Endothelial cell of umbilical vein (primary cell): ENCODE measurements around the gene ADAM23. TPM values are rescaled to one million over a fixed set of nuclear protein-coding genes. Genes with fewer than 3 reads are reported as not detected.

Experiments
- BruUV-seq: library from RNA; stranded (reverse); fragments of 400-500 nt; replicated peaks from 2 replicates; lab custom pipeline; 2021; lab: Mats Ljungman, UMichigan
- CTCF ChIA-PET: fragments of 300-600, 350-600 bp; sonication (Branson Sonifier 250); formaldehyde crosslinking; loops from one replicate; lab custom pipeline; 2021; ENCODE audit warnings: antibody characterized with exemption, inconsistent platforms; lab: Charles Lee
- POLR2A ChIA-PET: fragments of 300-600, 350-600 bp; sonication (Branson Sonifier 250); formaldehyde crosslinking; loops from one replicate; lab custom pipeline; 2021; ENCODE audit warnings: antibody characterized with exemption, inconsistent platforms; lab: Charles Lee
- DNase-seq: peaks from one replicate; pipeline ENCODE4 v3.0.0-alpha.2; 2011; ENCODE audit warnings: low read depth, low spot score
- FAIRE-seq: peaks from 2 replicates; lab custom pipeline; 2011; peaks lifted over from hg19 to GRCh38; lab: Jason Lieb, UNC
- H2AFZ ChIP-seq: 2 replicates; pipeline ENCODE4 v1.6.0; 2012; ENCODE audit warnings: low read depth, low read length, control low read depth, inconsistent platforms
- H3K27ac ChIP-seq: 2 replicates; pipeline ENCODE4 v1.5.1; 2011; ENCODE audit warnings: low read depth, mild to moderate bottlenecking, control low read depth, low read length, moderate library complexity; ENCODE audit not compliant: insufficient read depth
- H3K27me3 ChIP-seq, 2 experiments: 2 replicates each; pipeline versions ENCODE4 v1.6.0 to v1.6.1; 2011; ENCODE audit warnings: low read length in 2 of 2, mixed read lengths in 1 of 2; ENCODE audit not compliant: control insufficient read depth in 2 of 2, insufficient read depth in 2 of 2
- H3K36me3 ChIP-seq, 2 experiments: 2 replicates in 1 of 2; 3 replicates in 1 of 2; pipeline ENCODE4 v1.5.1; 2011; ENCODE audit warnings: low read length in 2 of 2, mild to moderate bottlenecking in 1 of 2, moderate library complexity in 1 of 2; ENCODE audit not compliant: control insufficient read depth in 2 of 2, insufficient read depth in 2 of 2; ENCODE audit errors: extremely low read depth in 1 of 2
- H3K4me1 ChIP-seq: 3 replicates; pipeline ENCODE4 v1.5.1; 2011; ENCODE audit warnings: mild to moderate bottlenecking, low read length; ENCODE audit not compliant: control insufficient read depth, insufficient read depth; ENCODE audit errors: extremely low read depth
- H3K4me2 ChIP-seq: 2 replicates; pipeline ENCODE4 v1.6.1; 2011; ENCODE audit warnings: low read length, control low read depth, mixed read lengths; ENCODE audit not compliant: insufficient read depth
- H3K4me3 ChIP-seq, 3 experiments: fragments of 200-600 bp in 1 of 3; sonication (generic), shearing (Covaris generic) in 1 of 3; replicated peaks in 1 of 3; 2 replicates each; pipeline ENCODE4 v1.5.1; 2011 to 2016; ENCODE audit warnings: control low read depth in 3 of 3, low read length in 3 of 3, mild to moderate bottlenecking in 2 of 3, inconsistent platforms in 1 of 3, low read depth in 1 of 3, moderate library complexity in 1 of 3; ENCODE audit not compliant: insufficient read depth in 1 of 3
- H3K79me2 ChIP-seq: 2 replicates; pipeline ENCODE4 v1.6.0; 2012; ENCODE audit warnings: low read length, inconsistent platforms; ENCODE audit not compliant: control insufficient read depth, insufficient read depth
- H3K9ac ChIP-seq: replicated peaks from 2 replicates; pipeline ENCODE3; 2011; ENCODE audit warnings: low read length, control low read depth; ENCODE audit not compliant: insufficient read depth; ENCODE audit errors: extremely low read depth
- H3K9me1 ChIP-seq: replicated peaks from 3 replicates; pipeline ENCODE4 v1.6.0; 2011; ENCODE audit warnings: mild to moderate bottlenecking, low read length; ENCODE audit not compliant: control insufficient read depth, insufficient read depth; ENCODE audit errors: extremely low read depth
- H3K9me3 ChIP-seq: replicated peaks from 2 replicates; pipeline ENCODE4 v1.5.1; 2012; ENCODE audit warnings: low read length, inconsistent platforms; ENCODE audit not compliant: control insufficient read depth, insufficient read depth
- H4K20me1 ChIP-seq: replicated peaks from 2 replicates; pipeline ENCODE3; 2011; ENCODE audit warnings: mild to moderate bottlenecking, low read length; ENCODE audit not compliant: control insufficient read depth, insufficient read depth; ENCODE audit errors: extremely low read depth
- CTCF ChIP-seq, 2 donors: IDR thresholded peaks; 1 replicate in 1 of 2; 2 replicates in 1 of 2; pipeline ENCODE4 v1.5.1; 2011; ENCODE audit warnings: low read length in 2 of 2, mild to moderate bottlenecking in 2 of 2, moderate library complexity in 2 of 2, control low read depth in 1 of 2, inconsistent platforms in 1 of 2, low read depth in 1 of 2; ENCODE audit not compliant: insufficient read depth in 1 of 2; ENCODE audit errors: extremely low read depth in 1 of 2
- EZH2 ChIP-seq: IDR thresholded peaks from 2 replicates; pipeline ENCODE4 v1.6.1; 2012; ENCODE audit warnings: borderline replicate concordance, low read depth, mild to moderate bottlenecking, moderate library complexity, low read length, inconsistent platforms; ENCODE audit not compliant: severe bottlenecking
- FOS ChIP-seq: IDR thresholded peaks from 2 replicates; pipeline ENCODE4 v1.6.1; 2011; ENCODE audit warnings: mild to moderate bottlenecking, low read length, moderate library complexity, borderline replicate concordance; ENCODE audit not compliant: insufficient read depth
- GATA2 ChIP-seq: IDR thresholded peaks from 2 replicates; pipeline ENCODE4 v1.7.0; 2011; ENCODE audit warnings: low read depth, mild to moderate bottlenecking, moderate library complexity, mixed read lengths, low read length; ENCODE audit not compliant: insufficient read length, insufficient read depth
- JUN ChIP-seq: IDR thresholded peaks from 2 replicates; pipeline ENCODE4 v1.6.1; 2011; ENCODE audit warnings: borderline replicate concordance, low read depth; ENCODE audit not compliant: insufficient read length, insufficient read depth
- MAX ChIP-seq: IDR thresholded peaks from 2 replicates; pipeline ENCODE4 v1.6.1; 2011; ENCODE audit not compliant: insufficient read depth, insufficient read length
- MYC ChIP-seq: IDR thresholded peaks from one replicate; pipeline ENCODE4 v1.6.1; 2011; ENCODE audit warnings: mild to moderate bottlenecking, low read depth, low read length
- POLR2A ChIP-seq: IDR thresholded peaks from 2 replicates; pipeline ENCODE4 v1.6.1; 2012; ENCODE audit warnings: low read depth, mild to moderate bottlenecking, control low read depth, low read length
- POLR2AphosphoS5 ChIP-seq: IDR thresholded peaks from 2 replicates; pipeline ENCODE4 v1.6.1; 2012; ENCODE audit warnings: low read depth, mild to moderate bottlenecking, control low read depth, low read length, moderate library complexity; ENCODE audit not compliant: insufficient read depth
- dilution Hi-C: fragments of 300-500 bp; cut with MboI; formaldehyde crosslinking; loops from one replicate; pipeline ENCODE4 v1.15.0; 2019; ENCODE audit warnings: low sequenced_read_pairs; ENCODE audit not compliant: extremely low pct_ligation_motif_present
- intact Hi-C: fragments of 100-400 bp; cut with micrococcal nuclease; formaldehyde crosslinking; loops from one replicate; pipeline ENCODE4 v1.10.0; 2022
- polyA plus RNA-seq, 4 experiments: library from polyadenylated mRNA; depleted of rRNA in 3 of 4; stranded (reverse) in 3 of 4; unstranded in 1 of 4; fragments of >200 nt; gene quantifications; 2 replicates each; pipeline versions ENCODE4 v1.2.1 to v1.2.3, GENCODE V29; 2011 to 2012; ENCODE audit warnings: missing spikeins in 1 of 4
- total RNA-seq: library from RNA; stranded (reverse); gene quantifications from 2 replicates; pipeline ENCODE4 v1.2.3, GENCODE V29; 2021

Gene ADAM23
- total and polyA plus RNA-seq, 2 donors (not counting 3 experiments of a cell fraction or from before 2014, with no cell fraction given), result 20.6 to 38.5 TPM

- BruUV-seq, result no TSS peak
- ChIA-PET POLR2A (no interaction called here), CTCF (interaction anchor here (0.7 kb wide), 1 partner anchor 80 kb away, joined by 3 read pairs; no protein-coding TSS in a partner anchor)
- no peak overlapping the region for H2AFZ ChIP-seq
- no peaks in the 10 kb centered on the region for H3K36me3 ChIP-seq
- no peak overlapping the region for H3K4me3 ChIP-seq
- H3K4me2 ChIP-seq, result no peak overlapping the region
- H3K27me3 ChIP-seq, result no peaks in the 10 kb centered on the region
- H3K9ac ChIP-seq, result no peak overlapping the region
- intact Hi-C loops (no loop called here), dilution Hi-C loops (no loop called here)
- no peaks in the 10 kb centered on the region for H3K4me1 ChIP-seq
- H3K79me2 ChIP-seq, result no peaks in the 10 kb centered on the region
- FAIRE-seq, result no peak
- no peak for DNase-seq
- no peak overlapping the region for H3K27ac ChIP-seq
- no peak for TF ChIP-seq POLR2A
- no peak for TF ChIP-seq MAX
- no peak for TF ChIP-seq MYC
- no peak for TF ChIP-seq GATA2
- no peak for TF ChIP-seq POLR2AphosphoS5
- no peak for TF ChIP-seq CTCF (IDR thresholded peaks at IDR 0.05; ENCODE audit: extremely low read depth in 1 of 2, insufficient read depth in 1 of 2, low read depth in 1 of 2, low read length in 2 of 2)
- TF ChIP-seq EZH2, result no peak
- no peak for TF ChIP-seq JUN
- no peak for TF ChIP-seq FOS
- H3K9me1 ChIP-seq, result no peaks in the 10 kb centered on the region
- no peaks in the 10 kb centered on the region for H4K20me1 ChIP-seq
- H3K9me3 ChIP-seq, result no peaks in the 10 kb centered on the region
Observed at GRCh38 chr2:206471524-206472062, 28.3 kb downstream of the ADAM23 start.
